ENCODE results near the gene SFTA2.

SFTA2 gene

DNA sequence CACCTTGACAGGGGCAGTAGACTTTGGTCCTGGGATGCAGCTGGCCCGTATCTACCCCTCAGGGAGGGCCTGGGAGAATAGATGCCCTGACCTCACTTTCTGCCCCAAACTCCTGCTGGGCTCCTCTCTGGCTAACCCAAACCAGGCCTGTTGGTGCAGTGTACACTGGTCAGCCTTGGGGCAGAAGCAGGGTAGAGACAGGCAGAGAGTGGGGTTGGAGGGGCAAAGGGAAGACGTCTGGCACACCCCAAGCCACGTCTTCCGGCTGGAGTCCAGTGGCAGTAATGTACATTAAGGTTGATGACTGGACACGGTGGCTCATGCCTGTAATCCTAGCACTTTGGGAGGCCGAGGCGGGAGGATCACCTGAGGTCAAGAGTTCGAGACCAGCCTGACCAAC lies 38.3 kb downstream of the SFTA2 start:
- DNase-seq (ENCODE audit: low read depth, low spot score), result no peak
- in situ Hi-C loops (cut with HindIII; ENCODE audit: low sequenced_read_pairs), result no loop called here
- no peak overlapping the region for H3K4me3 ChIP-seq (ENCODE audit: low read depth, low read length)
- TF ChIP-seq, protein P1, sequence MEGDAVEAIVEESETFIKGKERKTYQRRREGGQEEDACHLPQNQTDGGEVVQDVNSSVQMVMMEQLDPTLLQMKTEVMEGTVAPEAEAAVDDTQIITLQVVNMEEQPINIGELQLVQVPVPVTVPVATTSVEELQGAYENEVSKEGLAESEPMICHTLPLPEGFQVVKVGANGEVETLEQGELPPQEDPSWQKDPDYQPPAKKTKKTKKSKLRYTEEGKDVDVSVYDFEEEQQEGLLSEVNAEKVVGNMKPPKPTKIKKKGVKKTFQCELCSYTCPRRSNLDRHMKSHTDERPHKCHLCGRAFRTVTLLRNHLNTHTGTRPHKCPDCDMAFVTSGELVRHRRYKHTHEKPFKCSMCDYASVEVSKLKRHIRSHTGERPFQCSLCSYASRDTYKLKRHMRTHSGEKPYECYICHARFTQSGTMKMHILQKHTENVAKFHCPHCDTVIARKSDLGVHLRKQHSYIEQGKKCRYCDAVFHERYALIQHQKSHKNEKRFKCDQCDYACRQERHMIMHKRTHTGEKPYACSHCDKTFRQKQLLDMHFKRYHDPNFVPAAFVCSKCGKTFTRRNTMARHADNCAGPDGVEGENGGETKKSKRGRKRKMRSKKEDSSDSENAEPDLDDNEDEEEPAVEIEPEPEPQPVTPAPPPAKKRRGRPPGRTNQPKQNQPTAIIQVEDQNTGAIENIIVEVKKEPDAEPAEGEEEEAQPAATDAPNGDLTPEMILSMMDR (IDR thresholded peaks at IDR 0.05; ENCODE audit: low read depth, low read length), result no peak

DNA sequence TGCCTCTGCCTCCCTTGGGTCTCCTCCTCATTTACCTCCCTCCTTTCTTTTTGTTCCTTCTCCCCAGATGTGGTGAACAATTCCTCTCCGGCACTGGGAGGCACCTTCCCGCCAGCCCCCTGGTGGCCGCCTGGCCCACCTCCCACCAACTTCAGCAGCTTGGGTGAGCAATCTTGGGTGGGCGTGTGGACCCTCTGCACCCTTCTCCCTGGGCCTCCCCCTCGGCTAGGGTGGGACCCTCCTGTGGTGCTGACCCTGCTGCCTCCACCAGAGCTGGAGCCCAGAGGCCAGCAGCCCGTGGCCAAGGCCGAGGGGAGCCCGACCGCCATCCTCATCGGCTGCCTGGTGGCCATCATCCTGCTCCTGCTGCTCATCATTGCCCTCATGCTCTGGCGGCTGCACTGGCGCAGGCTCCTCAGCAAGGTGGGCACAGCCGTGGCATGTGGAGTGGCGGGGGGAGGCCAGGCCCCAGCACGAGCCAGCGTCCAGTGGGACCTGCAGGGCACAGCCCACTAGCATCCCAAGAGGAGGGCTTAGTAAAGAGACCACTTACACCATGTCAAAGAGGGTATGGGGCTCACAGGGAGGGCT lies 38.9 kb downstream of the SFTA2 start:
- in situ Hi-C loops (cut with HindIII; ENCODE audit: low sequenced_read_pairs), result no loop called here
- TF ChIP-seq, protein P1 (IDR thresholded peaks at IDR 0.05; ENCODE audit: low read depth, low read length), result peak; percentile 28
- no peak for DNase-seq (ENCODE audit: low read depth, low spot score)
- H3K4me3 ChIP-seq (ENCODE audit: low read depth, low read length), result no peak overlapping the region

DNA sequence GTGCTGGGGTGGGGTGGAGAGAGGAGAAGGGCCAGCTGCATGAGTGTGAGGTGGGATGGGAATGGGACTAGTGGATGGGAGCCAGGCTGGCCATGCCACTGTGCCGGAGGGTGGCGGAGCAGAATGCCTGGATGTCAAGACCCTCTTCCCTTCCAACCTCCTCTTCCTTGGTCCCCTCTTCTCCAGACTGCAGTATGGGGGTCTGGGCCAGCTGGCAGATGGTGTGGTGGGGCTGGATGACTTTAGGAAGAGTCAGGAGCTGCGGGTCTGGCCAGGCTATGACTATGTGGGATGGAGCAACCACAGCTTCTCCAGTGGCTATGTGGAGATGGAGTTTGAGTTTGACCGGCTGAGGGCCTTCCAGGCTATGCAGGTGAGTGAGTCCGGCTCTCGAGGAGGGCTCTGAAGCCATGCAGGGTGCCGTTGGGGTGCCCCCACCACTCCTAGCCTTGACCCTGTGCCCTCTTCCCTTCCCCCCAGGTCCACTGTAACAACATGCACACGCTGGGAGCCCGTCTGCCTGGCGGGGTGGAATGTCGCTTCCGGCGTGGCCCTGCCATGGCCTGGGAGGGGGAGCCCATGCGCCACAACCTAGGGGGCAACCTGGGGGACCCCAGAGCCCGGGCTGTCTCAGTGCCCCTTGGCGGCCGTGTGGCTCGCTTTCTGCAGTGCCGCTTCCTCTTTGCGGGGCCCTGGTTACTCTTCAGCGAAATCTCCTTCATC lies 40.0 kb downstream of the SFTA2 start:
- no peak for DNase-seq (ENCODE audit: low read depth, low spot score)
- H3K4me3 ChIP-seq (ENCODE audit: low read depth, low read length), result no peak overlapping the region
- in situ Hi-C loops (cut with HindIII; ENCODE audit: low sequenced_read_pairs), result no loop called here
- TF ChIP-seq, protein P1 (IDR thresholded peaks at IDR 0.05; ENCODE audit: low read depth, low read length), result no peak

DNA sequence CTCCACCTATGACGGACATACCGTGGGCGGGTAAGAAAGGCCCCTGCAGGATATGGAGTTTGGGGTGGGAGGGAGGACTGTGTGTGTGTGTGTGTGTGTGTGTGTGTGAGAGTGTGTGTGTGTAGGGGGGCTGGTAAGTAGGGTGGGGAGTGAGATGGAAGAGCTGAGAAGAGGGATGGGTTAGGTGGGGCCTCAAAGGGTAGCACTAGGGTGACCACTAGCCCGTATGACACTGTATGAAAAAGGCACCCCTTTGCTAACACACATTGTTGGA lies 40.6 kb downstream of the SFTA2 start:
- DNase-seq (ENCODE audit: low read depth, low spot score), result no peak
- H3K4me3 ChIP-seq (ENCODE audit: low read depth, low read length), result no peak overlapping the region
- TF ChIP-seq, protein P1 (IDR thresholded peaks at IDR 0.05; ENCODE audit: low read depth, low read length), result no peak
- in situ Hi-C loops (cut with HindIII; ENCODE audit: low sequenced_read_pairs), result no loop called here

DNA sequence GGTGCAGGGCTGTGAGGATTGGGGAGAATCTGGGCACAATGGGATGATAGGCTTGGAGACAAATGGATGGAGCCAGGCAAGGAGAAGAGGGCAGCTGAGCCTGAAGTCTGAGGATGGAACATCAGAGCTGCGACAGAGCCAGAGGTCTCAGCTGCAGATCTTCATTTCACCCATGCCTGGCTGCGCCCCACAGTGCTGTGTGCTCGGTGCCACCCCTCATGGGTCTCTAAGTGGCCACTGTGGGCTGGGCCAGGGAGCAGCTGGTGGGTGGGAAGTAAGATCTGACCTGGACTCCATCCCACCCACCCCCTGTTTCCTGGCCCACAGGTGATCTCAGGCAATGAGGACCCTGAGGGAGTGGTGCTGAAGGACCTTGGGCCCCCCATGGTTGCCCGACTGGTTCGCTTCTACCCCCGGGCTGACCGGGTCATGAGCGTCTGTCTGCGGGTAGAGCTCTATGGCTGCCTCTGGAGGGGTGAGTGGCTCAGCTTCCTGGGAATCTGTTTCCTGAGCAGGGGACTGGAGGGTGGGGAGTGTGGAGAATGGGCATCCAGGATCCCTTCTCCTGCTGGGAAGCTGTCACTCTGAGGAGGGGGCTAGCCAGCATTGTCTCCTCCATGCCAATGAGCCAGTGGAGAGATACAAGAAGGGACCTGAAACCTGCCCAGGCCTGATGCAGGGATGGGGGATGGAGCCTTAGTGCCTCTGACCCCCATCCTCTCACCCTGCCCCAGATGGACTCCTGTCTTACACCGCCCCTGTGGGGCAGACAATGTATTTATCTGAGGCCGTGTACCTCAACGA lies 41.1 kb downstream of the SFTA2 start:
- TF ChIP-seq, protein P1 (IDR thresholded peaks at IDR 0.05; ENCODE audit: low read depth, low read length), result no peak
- no peak for DNase-seq (ENCODE audit: low read depth, low spot score)
- no peak overlapping the region for H3K4me3 ChIP-seq (ENCODE audit: low read depth, low read length)
- in situ Hi-C loops (cut with HindIII; ENCODE audit: low sequenced_read_pairs), result no loop called here

DNA sequence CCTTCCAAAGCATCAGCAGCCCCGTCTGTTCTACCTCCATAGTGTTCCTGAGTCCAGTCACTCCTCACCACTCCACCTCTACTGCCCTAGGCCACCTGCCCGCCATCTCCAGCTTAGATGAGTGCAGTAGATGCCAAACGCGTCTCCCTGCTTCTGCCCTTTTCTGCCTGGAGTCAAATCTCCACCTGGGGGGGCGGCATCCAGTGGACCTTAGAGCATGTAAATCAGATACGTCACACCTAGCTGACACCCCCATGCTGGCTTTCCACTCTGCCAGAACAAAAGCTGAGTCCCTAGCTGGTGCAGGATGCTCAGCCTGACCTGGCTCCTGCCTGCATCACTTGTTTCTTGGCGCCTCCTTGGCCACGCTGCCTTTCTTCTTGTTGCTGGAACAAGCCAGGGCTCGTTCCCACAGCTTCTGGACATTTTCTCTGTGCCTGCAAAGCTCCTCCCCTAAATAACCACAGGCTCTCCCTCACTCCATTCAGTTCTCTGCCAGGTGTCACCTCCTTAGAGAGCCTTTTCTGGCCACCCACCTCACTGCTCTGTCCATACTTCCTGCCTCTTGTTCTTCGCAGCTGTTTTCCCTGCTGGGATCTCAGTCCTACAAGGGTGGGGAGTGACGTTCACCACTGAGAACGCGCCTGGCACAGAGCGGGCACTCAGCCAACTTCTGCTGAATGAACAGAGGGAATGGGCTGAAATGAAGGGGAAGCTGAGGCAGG lies 41.9 kb downstream of the SFTA2 start:
- TF ChIP-seq, protein P1 (IDR thresholded peaks at IDR 0.05; ENCODE audit: low read depth, low read length), result no peak
- H3K4me3 ChIP-seq (ENCODE audit: low read depth, low read length), result no peak overlapping the region
- in situ Hi-C loops (cut with HindIII; ENCODE audit: low sequenced_read_pairs), result no loop called here
- peak; percentile 30 for DNase-seq (ENCODE audit: low read depth, low spot score)

Data from astrocyte of the spinal cord (primary cell).